ENCODE results near the gene TTC9B. TPM values are rescaled to one million over a fixed set of nuclear protein-coding genes. Genes with fewer than 3 reads are reported as not detected.

The TTC9B gene
- total RNA-seq: not detected in 2 replicates

DNA sequence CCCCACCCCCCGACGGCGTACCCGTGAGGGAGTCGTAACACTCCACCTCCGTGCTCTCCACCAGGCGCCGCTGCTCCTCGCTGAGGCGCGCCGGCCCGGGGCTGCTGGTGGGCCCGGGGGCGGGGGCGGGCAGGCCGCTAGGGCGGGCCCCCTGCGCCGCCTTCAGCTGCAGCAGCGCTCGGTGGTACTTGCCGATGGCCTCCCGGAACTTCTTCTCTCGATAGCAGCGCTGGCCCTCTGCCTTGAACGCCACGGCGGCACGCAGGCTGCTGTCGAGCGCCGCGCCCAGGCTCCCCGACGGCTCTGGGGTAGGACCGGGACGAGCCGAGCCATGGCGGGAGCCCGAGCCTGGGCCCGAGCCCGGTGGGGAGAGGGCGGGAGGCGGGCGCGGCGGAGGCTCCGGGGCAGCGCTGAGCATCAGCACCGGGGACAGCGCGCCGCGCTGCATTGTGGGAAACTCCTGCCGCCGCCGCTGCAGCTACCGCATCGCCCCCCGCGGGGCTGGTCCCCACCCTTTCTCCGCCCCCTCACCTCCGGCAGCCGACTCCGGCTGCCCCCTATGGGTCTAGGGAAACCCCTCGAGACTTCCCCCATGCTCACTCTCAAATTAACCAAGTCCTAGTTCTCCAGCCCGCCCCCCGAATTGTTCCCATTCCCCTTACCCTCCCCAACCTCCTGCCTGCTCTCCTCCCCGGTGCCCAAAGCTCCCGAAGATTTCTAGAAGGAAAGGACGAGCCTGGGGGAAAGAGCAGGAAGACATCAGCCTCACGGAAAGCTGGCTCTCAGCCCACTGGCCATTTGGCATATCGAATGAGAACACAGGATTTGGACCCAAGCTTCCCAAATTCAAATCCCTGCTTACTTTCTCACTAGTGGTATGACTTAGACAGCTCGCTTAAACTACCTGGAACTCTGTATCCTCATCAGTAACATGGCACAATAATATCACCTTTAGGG, at the start of gene TTC9B:
Gene TTC9B, minus strand, starts transcription at position 451 of the 957 bp plus-strand sequence. Its CDS starts 3 bp downstream, at position 448.

DNA sequence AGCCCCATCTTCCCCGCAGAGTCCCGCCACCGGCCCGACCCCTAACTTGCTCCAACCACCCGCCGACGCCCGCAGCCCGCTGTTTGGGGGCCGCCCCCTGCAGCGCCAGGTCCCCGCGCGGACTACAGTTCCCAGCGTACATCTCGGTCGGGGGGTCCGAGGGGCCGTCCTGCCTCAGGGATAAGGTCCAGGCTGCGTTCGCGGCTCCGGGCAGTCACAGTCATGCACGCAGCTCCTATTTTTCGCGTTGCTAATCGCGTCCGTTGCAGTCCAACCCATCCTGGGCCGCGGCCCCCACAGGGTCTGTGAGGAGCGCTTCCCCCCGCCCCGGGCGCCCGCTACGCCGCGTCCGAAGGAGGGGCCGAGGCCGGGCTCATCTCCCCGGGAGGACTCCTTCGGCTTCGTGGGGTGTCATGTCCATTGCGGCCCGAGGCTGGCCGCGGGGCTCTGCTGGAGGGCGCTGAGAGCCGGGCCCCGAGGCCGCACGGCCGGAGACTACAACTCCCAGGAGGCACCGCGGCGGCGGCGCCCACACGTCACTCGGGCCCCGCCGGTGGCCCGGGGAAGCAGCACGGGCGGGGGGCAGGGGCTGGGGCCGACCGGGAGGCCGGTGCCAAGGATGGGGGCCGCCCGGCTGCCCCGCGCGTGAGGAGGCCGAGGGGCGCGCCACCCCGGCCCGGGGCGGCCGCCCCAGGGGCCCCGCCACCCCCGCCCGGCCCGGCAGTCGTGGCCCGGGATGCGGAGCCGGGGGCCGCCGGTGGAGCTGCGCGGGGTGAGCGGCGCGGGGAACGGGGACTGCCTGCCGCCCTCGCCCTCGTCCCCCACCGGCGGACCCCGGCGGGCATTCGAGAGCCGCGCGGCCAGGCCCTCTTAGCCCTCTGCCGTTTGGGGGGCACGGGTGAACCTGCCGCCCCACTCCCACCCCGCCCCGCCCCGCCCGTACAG, 27.0 kb downstream of the TTC9B start, which contains the start of gene MAP3K10:
Gene MAP3K10, plus strand, starts transcription at position 536 of the 945 bp plus-strand sequence. CDS start 606 bp downstream, outside the sequence.

Other genes with a start within 250 kb of the TTC9B start
- 114 and 173 TPM in 2 replicates for gene PSMC4, start 247.2 kb downstream of the TTC9B start, total RNA-seq
- gene ZNF546, start 221.3 kb downstream of the TTC9B start, total RNA-seq: 2.3 and 8.2 TPM in 2 replicates
- gene ZNF780B, start 162.2 kb downstream of the TTC9B start, total RNA-seq: 7.5 and 21.7 TPM in 2 replicates
- gene ZNF780A, start 127.4 kb downstream of the TTC9B start, total RNA-seq: 11.7 and 27.5 TPM in 2 replicates
- gene MAP3K10, start 27.0 kb downstream of the TTC9B start, total RNA-seq: 6.1 and 6.5 TPM in 2 replicates
- under 0.01 TPM in 1 of 2 replicates, not detected in the other for gene CCNP, start 8.3 kb upstream of the TTC9B start, total RNA-seq
- 27.0 and 43.3 TPM in 2 replicates for gene AKT2, start 67.0 kb upstream of the TTC9B start, total RNA-seq
- gene C19orf47, start 130.0 kb upstream of the TTC9B start, total RNA-seq: 4.4 and 5.2 TPM in 2 replicates
- gene PLD3, start 130.3 kb upstream of the TTC9B start, total RNA-seq: 97.4 and 136 TPM in 2 replicates
- under 0.01 TPM in 1 of 2 replicates, not detected in the other for gene HIPK4, start 171.8 kb upstream of the TTC9B start, total RNA-seq
- gene PRX, start 195.0 kb upstream of the TTC9B start, total RNA-seq: 0.65 and 1.1 TPM in 2 replicates
- 22.8 and 31.5 TPM in 2 replicates for gene SERTAD1, start 207.6 kb upstream of the TTC9B start, total RNA-seq
- 19.8 and 23.7 TPM in 2 replicates for gene SERTAD3, start 226.0 kb upstream of the TTC9B start, total RNA-seq
- gene BLVRB, start 247.4 kb upstream of the TTC9B start, total RNA-seq: 59.1 and 67.9 TPM in 2 replicates
- gene SPTBN4, start 248.6 kb upstream of the TTC9B start, total RNA-seq: under 0.01 TPM in 1 of 2 replicates, not detected in the other

Measured in epithelial cell of umbilical artery (primary cell).